Measurements from ENCODE around the gene TKTL1. TPM values are rescaled to one million over a fixed set of nuclear protein-coding genes. Genes with fewer than 3 reads are reported as not detected.

TKTL1 gene
- total RNA-seq, 1 donor from 2014 or later: 0.20 TPM

DNA sequence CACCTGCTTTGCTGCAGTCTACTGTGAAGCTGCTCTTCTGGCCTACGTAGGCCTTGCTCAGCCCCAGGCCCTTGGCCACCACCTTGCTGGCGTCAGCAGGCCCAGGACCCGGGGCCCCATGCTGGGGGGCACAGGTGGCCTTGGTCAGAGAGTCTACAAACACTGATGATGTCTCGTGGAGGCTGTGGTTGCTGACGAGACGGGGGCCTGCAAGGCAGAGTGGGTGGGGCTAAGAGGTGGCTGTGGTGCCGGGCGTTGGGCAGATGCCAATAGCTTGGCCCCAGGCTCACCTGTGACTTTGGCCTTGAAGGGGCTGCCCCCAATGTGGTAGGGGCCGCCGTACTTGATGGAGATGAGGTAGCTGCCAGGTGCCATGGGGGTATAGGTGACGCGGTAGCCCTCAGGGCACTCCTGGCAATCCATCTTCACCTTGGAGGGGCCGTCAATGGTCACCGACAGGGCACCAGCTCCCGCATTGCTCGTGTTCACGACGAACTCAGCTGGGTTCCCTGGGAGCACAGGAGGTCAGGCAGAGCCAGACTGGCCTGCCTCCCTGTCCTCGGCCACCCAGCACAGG lies 53.9 kb downstream of the TKTL1 start:
- Mint-ChIP-seq H3K4me3 (no peak overlapping the region), H3K27me3 (ENCODE audit: low read depth) (no peaks in the 10 kb centered on the region), H3K4me1 (no peaks in the 10 kb centered on the region), H3K9me3 (no peaks in the 10 kb centered on the region), H3K36me3 (peaks cover 4% of the 10 kb centered on the region), H3K27ac (peak overlapping the region; percentile 47)
- TF ChIP-seq, protein P1, sequence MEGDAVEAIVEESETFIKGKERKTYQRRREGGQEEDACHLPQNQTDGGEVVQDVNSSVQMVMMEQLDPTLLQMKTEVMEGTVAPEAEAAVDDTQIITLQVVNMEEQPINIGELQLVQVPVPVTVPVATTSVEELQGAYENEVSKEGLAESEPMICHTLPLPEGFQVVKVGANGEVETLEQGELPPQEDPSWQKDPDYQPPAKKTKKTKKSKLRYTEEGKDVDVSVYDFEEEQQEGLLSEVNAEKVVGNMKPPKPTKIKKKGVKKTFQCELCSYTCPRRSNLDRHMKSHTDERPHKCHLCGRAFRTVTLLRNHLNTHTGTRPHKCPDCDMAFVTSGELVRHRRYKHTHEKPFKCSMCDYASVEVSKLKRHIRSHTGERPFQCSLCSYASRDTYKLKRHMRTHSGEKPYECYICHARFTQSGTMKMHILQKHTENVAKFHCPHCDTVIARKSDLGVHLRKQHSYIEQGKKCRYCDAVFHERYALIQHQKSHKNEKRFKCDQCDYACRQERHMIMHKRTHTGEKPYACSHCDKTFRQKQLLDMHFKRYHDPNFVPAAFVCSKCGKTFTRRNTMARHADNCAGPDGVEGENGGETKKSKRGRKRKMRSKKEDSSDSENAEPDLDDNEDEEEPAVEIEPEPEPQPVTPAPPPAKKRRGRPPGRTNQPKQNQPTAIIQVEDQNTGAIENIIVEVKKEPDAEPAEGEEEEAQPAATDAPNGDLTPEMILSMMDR (IDR thresholded peaks at IDR 0.05; ENCODE audit: unreplicated experiment): no peak
- DNase-seq (ENCODE audit: low spot score in 2 of 2, unreplicated experiment in 2 of 2): peak in 1 of 2 experiments; percentile 16

DNA sequence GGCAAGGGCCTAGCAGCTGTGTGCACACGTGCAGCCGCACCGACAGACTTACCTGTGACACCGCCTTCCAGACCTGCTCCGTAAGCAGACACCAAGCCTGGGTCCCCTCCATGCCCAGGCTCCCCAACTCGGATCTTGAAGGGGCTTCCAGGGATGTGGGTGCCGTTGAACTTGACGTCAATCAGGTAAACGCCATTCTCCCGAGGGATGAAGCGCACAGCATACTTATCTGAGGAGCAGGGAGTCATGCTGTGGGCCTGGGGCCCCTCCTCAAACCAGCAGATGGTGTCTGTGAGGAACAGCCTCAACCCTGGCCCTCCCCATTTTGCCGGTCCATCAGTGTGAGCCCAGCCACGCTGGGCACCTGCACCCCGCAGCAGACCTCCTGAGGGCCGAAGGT lies 54.4 kb downstream of the TKTL1 start:
- no peak overlapping the region for H3K27ac Mint-ChIP-seq
- TF ChIP-seq, protein P1 (IDR thresholded peaks at IDR 0.05; ENCODE audit: unreplicated experiment): no peak
- DNase-seq (ENCODE audit: low spot score in 2 of 2, unreplicated experiment in 2 of 2): no peak
- no peaks in the 10 kb centered on the region for H3K27me3 Mint-ChIP-seq (ENCODE audit: low read depth)
- no peaks in the 10 kb centered on the region for H3K4me1 Mint-ChIP-seq
- no peak overlapping the region for H3K4me3 Mint-ChIP-seq
- H3K9me3 Mint-ChIP-seq: no peaks in the 10 kb centered on the region
- peaks cover 4% of the 10 kb centered on the region for H3K36me3 Mint-ChIP-seq

DNA sequence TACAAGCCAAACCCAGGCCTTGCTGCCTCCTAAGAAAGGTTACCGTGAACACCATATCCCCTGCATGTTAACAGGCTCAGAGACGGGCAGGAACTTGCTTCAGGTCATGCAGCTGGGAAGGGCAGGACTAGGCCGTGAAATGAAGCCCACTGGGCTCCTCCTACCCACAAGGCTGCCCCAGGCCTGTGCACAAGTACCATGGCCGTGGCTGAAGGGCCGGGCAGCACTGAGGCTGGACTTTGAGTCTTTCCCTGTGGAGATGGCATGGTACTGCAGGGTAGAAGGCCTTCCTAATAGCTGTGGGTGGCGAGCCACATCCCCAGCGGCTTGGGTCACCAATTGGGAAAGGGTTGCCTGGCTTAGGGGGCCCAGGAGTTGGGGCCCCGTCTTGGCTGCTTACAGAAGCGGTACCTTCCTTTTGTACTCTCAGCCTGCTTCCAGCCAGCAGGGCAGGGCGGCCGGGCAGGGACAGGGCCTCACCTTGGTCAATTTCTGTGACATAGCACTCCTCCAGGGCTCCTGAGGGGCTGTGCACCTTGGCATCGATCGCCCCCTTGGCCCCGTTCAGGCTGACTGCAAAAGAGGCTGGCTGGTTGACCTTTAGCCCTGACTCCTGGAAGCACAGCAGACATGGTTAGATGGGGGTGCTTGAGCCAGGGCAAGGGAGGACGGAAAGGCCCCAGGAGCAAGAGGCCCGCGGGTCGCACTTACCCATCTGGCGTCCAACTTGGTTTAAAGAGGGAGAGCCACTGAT lies 55.0 kb downstream of the TKTL1 start:
- no peaks in the 10 kb centered on the region for H3K9me3 Mint-ChIP-seq

DNA sequence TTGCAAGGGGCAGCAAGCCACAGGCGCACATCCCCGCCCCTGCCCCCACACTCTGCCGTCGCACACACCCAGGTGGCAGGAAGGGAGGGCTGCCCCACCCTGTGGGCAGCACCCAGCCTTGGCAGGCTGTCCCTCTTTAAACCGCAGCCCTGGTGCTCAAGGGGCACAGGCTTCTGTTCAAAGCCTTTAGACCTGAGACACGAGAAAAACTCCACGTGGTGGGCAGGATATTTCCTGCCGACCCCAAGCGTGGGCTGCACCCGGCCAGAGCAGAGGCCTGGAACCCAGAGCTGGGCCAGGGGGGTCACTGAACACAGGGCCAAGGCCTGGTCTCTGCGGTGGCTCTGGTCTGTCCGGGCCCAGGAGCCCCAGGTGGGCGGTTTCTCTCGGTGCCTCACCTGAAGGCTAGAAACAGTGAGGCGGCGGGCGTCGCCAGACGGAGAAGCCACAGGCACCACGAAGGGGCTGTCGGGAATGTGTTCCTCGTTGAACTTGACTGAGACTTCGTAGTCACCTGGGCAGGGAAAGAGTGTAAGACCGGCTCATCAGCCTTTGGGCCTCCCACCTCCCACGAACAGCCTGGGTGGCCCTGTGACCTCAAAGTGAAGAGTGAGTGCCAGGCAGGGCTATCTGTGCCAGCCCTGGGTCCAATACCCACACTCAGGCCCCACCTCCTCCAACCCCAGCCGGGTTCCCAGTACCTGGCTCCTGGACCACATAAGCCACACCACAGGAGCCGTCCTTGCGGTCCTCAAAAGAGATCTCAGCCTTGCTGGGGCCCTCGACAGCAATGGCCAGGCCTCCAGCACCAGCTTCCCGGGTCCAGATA lies 55.8 kb downstream of the TKTL1 start:
- Mint-ChIP-seq H3K27me3 (ENCODE audit: low read depth) (no peaks in the 10 kb centered on the region), H3K9me3 (no peaks in the 10 kb centered on the region), H3K4me3 (no peak overlapping the region), H3K4me1 (no peaks in the 10 kb centered on the region), H3K36me3 (peaks cover 8% of the 10 kb centered on the region), H3K27ac (no peak overlapping the region)
- no peak for DNase-seq (ENCODE audit: low spot score in 2 of 2, unreplicated experiment in 2 of 2)
- TF ChIP-seq, protein P1 (IDR thresholded peaks at IDR 0.05; ENCODE audit: unreplicated experiment): no peak

More for the DNA sequence above, 55.0 kb downstream of the TKTL1 start:
- TF ChIP-seq, protein P1 (IDR thresholded peaks at IDR 0.05; ENCODE audit: unreplicated experiment): no peak
- Mint-ChIP-seq H3K27ac (no peak overlapping the region), H3K27me3 (ENCODE audit: low read depth) (no peaks in the 10 kb centered on the region), H3K4me1 (no peaks in the 10 kb centered on the region), H3K4me3 (no peak overlapping the region), H3K36me3 (peaks cover 4% of the 10 kb centered on the region)
- no peak for DNase-seq (ENCODE audit: low spot score in 2 of 2, unreplicated experiment in 2 of 2)

DNA sequence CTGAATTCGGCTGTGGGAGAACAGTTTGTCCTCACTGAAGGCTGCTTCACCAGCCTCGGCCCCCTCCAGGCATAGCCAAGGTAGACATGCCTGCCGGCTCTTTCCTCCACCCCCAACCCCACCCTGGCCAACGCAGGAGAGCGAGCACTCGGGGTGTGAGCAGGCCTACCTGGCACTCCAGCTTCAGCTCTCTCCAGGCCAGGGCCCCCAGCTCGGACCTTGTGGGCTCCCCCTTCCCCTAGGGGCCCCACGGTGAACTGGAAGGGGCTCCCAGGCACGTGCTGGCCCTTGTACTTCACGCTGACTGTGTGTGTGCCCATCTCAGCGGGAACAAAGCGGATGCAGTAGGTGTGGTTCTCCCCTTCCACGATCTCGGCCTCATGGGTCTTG lies 56.4 kb downstream of the TKTL1 start:
- Mint-ChIP-seq H3K27ac (no peak overlapping the region), H3K36me3 (peaks cover 8% of the 10 kb centered on the region), H3K4me1 (no peaks in the 10 kb centered on the region), H3K27me3 (ENCODE audit: low read depth) (no peaks in the 10 kb centered on the region), H3K4me3 (no peak overlapping the region), H3K9me3 (no peaks in the 10 kb centered on the region)
- DNase-seq (ENCODE audit: low spot score in 2 of 2, unreplicated experiment in 2 of 2): no peak
- TF ChIP-seq, protein P1 (IDR thresholded peaks at IDR 0.05; ENCODE audit: unreplicated experiment): no peak
